ENCODE results near the gene LONP1. TPM values are rescaled to one million over a fixed set of nuclear protein-coding genes. Genes with fewer than 3 reads are reported as not detected.

Gene LONP1
- total and polyA plus RNA-seq, 2 of the 8 experiments (the other 6 are each of a cell fraction or from before 2014, with no cell fraction given): 98.1 to 117 TPM

- Histone ChIP-seq H3K27ac (ENCODE audit: low read depth, low read length) (no peak overlapping the region), H2AK5ac (ENCODE audit: low read depth, low read length) (no peak overlapping the region), H2BK5ac (ENCODE audit: low read depth, low read length) (no peak overlapping the region), H4K5ac (ENCODE audit: insufficient read length, low read depth, low read length) (no peak overlapping the region), H3K18ac (ENCODE audit: extremely low read depth, low read length) (no peak overlapping the region), H4K91ac (replicated peaks; ENCODE audit: insufficient read length, low read length) (no peak overlapping the region), H3K9me3 (ENCODE audit: insufficient read depth in 2 of 2, low read depth in 1 of 2, low read length in 1 of 2) (no peaks in the 10 kb centered on the region), H2BK12ac (ENCODE audit: low read depth, low read length) (no peak overlapping the region), H2BK15ac (ENCODE audit: low read length) (no peak overlapping the region), H4K8ac (ENCODE audit: extremely low read depth, insufficient read depth, low read length) (no peak overlapping the region), H3K23me2 (ENCODE audit: low read depth, low read length) (peaks cover 15% of the 10 kb centered on the region; the same call in 1 of the 2 replicates), H3K4me1 (replicated peaks in 1 of 4; ENCODE audit: control insufficient read depth in 3 of 4, insufficient read depth in 4 of 4, low read length in 3 of 4) (peaks cover 0 to 13% (median 2%) of the 10 kb centered on the region in 4 experiments; a peak in 5 of 7 replicates), H2BK20ac (ENCODE audit: low read length) (no peak overlapping the region), H3K4me2 (ENCODE audit: insufficient read depth in 1 of 2, low read depth in 2 of 2, low read length in 2 of 2) (no peak overlapping the region), H2AFZ (ENCODE audit: low read length) (no peak overlapping the region), H3K79me1 (ENCODE audit: low read depth, low read length) (0 out of 2 replicates have a peak, but pooled peaks cover under 1% of the 10 kb centered on the region), H4K20me1 (replicated peaks in 1 of 2; ENCODE audit: control insufficient read depth in 1 of 2, insufficient read depth in 2 of 2, low read length in 2 of 2) (peaks cover 0 to 10% of the 10 kb centered on the region in 2 experiments), H3K4me3 (ENCODE audit: extremely low read depth in 1 of 4, insufficient read depth in 2 of 4, low read depth in 3 of 4, low read length in 4 of 4) (no peak overlapping the region), H3K4ac (replicated peaks; ENCODE audit: insufficient read length, low read depth, low read length) (no peak overlapping the region), H3K79me2 (ENCODE audit: control insufficient read depth in 1 of 2, insufficient read depth in 2 of 2, low read length in 2 of 2) (no peaks in the 10 kb centered on the region), H3K14ac (ENCODE audit: insufficient read length) (no peak overlapping the region), H3K27me3 (replicated peaks in 1 of 4; ENCODE audit: control insufficient read depth in 3 of 4, extremely low read depth in 1 of 4, insufficient read depth in 3 of 4, low read length in 3 of 4) (no peaks in the 10 kb centered on the region), H3K56ac (replicated peaks; ENCODE audit: insufficient read length, low read depth, low read length) (no peak overlapping the region), H3K23ac (ENCODE audit: insufficient read length) (no peak overlapping the region), H3K9ac (replicated peaks in 1 of 4; ENCODE audit: extremely low read depth in 1 of 4, low read depth in 3 of 4, low read length in 3 of 4) (no peak overlapping the region), H3K36me3 (ENCODE audit: control insufficient read depth in 2 of 4, insufficient read depth in 4 of 4, low read length in 3 of 4) (0 out of 8 replicates have a peak, but pooled peaks cover 0 to 2% (median 0%) of the 10 kb centered on the region in 4 experiments), H2BK120ac (replicated peaks; ENCODE audit: low read depth, low read length) (no peak overlapping the region)
- ChIA-PET CTCF (ENCODE audit: partially characterized antibody) (interaction anchor here (0.6 kb wide), 1 partner anchor 508 kb away, joined by 4 read pairs; no protein-coding TSS in a partner anchor), POLR2A (ENCODE audit: partially characterized antibody) (interaction anchor here (2.8 kb wide), 1 partner anchor 11 kb away, joined by 10 read pairs; no protein-coding TSS in a partner anchor)
- no peak for DNase-seq (ENCODE audit: low read depth in 1 of 2, low spot score in 2 of 2)
- WGBS, 2 experiments (ENCODE audit: extremely low coverage in 1 of 2, insufficient coverage in 1 of 2, insufficient read length in 1 of 2, insufficient replicate concordance in 2 of 2, low coverage in 1 of 2, low lambda C conversion rate in 2 of 2, missing lambda C conversion rate in 1 of 2): 90% methylated on average over 21 of the region's 22 CpGs; no CpG with 5 or more reads in 1 of the 2 experiments
- FAIRE-seq: no peak
- TF ChIP-seq MAFK (IDR thresholded peaks at IDR 0.05; ENCODE audit: low read depth, low read length) (no peak), HDAC6 (IDR thresholded peaks at IDR 0.05; ENCODE audit: low read depth, low read length) (no peak), NANOG (IDR thresholded peaks at IDR 0.05; ENCODE audit: insufficient read depth, low read depth, low read length, poor library complexity, severe bottlenecking) (no peak), NRF1 (IDR thresholded peaks at IDR 0.05; ENCODE audit: low read depth, low read length) (no peak), BRCA1 (IDR thresholded peaks at IDR 0.05; ENCODE audit: low read depth, low read length) (no peak), CREB1 (IDR thresholded peaks at IDR 0.05) (no peak), RNF2 (IDR thresholded peaks at IDR 0.05; ENCODE audit: borderline replicate concordance, low read depth, low read length, missing control alignments, poor library complexity, severe bottlenecking) (no peak), SUZ12 (IDR thresholded peaks at IDR 0.05; ENCODE audit: low read length) (no peak), ATF3 (IDR thresholded peaks at IDR 0.05; ENCODE audit: insufficient read depth, low read depth, low read length) (no peak), POU5F1 (IDR thresholded peaks at IDR 0.05; ENCODE audit: low read depth, low read length) (no peak), SP1 (IDR thresholded peaks at IDR 0.05; ENCODE audit: low read depth, low read length) (no peak), SAP30 (IDR thresholded peaks at IDR 0.05; ENCODE audit: insufficient read depth, insufficient replicate concordance, low read length) (no peak)
Observed at GRCh38 chr19:5684694-5685430, 35.1 kb downstream of the LONP1 start.

Measured in H1 (cell line).